Measurements from ENCODE around the gene ZNRF3.

GRCh38 chr22:28867191-28867590, 16.2 kb upstream of the ZNRF3 start:
- TF ChIP-seq, protein P1, sequence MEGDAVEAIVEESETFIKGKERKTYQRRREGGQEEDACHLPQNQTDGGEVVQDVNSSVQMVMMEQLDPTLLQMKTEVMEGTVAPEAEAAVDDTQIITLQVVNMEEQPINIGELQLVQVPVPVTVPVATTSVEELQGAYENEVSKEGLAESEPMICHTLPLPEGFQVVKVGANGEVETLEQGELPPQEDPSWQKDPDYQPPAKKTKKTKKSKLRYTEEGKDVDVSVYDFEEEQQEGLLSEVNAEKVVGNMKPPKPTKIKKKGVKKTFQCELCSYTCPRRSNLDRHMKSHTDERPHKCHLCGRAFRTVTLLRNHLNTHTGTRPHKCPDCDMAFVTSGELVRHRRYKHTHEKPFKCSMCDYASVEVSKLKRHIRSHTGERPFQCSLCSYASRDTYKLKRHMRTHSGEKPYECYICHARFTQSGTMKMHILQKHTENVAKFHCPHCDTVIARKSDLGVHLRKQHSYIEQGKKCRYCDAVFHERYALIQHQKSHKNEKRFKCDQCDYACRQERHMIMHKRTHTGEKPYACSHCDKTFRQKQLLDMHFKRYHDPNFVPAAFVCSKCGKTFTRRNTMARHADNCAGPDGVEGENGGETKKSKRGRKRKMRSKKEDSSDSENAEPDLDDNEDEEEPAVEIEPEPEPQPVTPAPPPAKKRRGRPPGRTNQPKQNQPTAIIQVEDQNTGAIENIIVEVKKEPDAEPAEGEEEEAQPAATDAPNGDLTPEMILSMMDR (IDR thresholded peaks at IDR 0.05), result no peak
- TF ChIP-seq POLR2A (IDR thresholded peaks at IDR 0.05), result no peak

Data from upper lobe of left lung (tissue), 4 donors.